KMS-11 (cell line): ENCODE measurements around the gene NEMF.

Experiments
- H2AFZ ChIP-seq: fragments of 200-600 bp; sonication (generic); 2 replicates; pipeline ENCODE4 v1.6.1; 2016; ENCODE audit warnings: antibody characterized with exemption, mixed run types, low read depth
- H3K27ac ChIP-seq: fragments of 200-600 bp; sonication (generic); 2 replicates; pipeline ENCODE4 v1.6.1; 2016; ENCODE audit warnings: mild to moderate bottlenecking, mixed run types
- H3K27me3 ChIP-seq: fragments of 200-600 bp; sonication (generic); 2 replicates; pipeline ENCODE4 v1.6.1; 2017; ENCODE audit warnings: mild to moderate bottlenecking, low read depth, mixed run types, moderate library complexity; ENCODE audit not compliant: insufficient read depth
- H3K36me3 ChIP-seq: fragments of 200-600 bp; sonication (generic); 2 replicates; pipeline ENCODE4 v1.6.1; 2017; ENCODE audit warnings: mild to moderate bottlenecking, mixed run types; ENCODE audit not compliant: insufficient read depth
- H3K4me1 ChIP-seq: fragments of 200-600 bp; sonication (generic); 2 replicates; pipeline ENCODE4 v1.6.1; 2016; ENCODE audit warnings: mild to moderate bottlenecking, low read depth, mixed run types; ENCODE audit not compliant: poor library complexity, severe bottlenecking
- H3K4me2 ChIP-seq: fragments of 200-600 bp; sonication (generic); 2 replicates; pipeline ENCODE4 v1.7.0; 2016; ENCODE audit warnings: mild to moderate bottlenecking, mixed run types
- H3K4me3 ChIP-seq: fragments of 200-600 bp; sonication (generic); IDR thresholded peaks from 2 replicates; pipeline ENCODE4 v1.6.1; 2017; ENCODE audit warnings: low read depth, low read length, mixed read lengths; ENCODE audit not compliant: insufficient read depth
- H3K79me2 ChIP-seq: fragments of 200-600 bp; sonication (generic); 2 replicates; pipeline ENCODE4 v1.6.1; 2016; ENCODE audit warnings: low read depth, mixed run types; ENCODE audit not compliant: insufficient read depth
- H3K9ac ChIP-seq: fragments of 200-600 bp; sonication (generic); 2 replicates; pipeline ENCODE4 v1.6.1; 2016; ENCODE audit warnings: mild to moderate bottlenecking, mixed run types
- H4K20me1 ChIP-seq: fragments of 200-600 bp; sonication (generic); 2 replicates; pipeline ENCODE4 v1.6.1; 2016; ENCODE audit warnings: mild to moderate bottlenecking, mixed run types; ENCODE audit not compliant: insufficient read depth
- TF ChIP-seq, protein P1 (sequence below): fragments of 200-600 bp; sonication (generic); conservative IDR thresholded peaks from 2 replicates; pipeline ENCODE4 v1.6.1; 2017; ENCODE audit warnings: low read depth, mild to moderate bottlenecking, antibody characterized with exemption, low read length, moderate library complexity, mixed read lengths

The NEMF gene

GRCh38 chr14:49733836-49734235 is 118.8 kb downstream of the NEMF start:
- Histone ChIP-seq H3K27ac (no peak overlapping the region), H3K4me3 (no peak overlapping the region), H2AFZ (no peak overlapping the region), H3K4me1 (no peaks in the 10 kb centered on the region), H3K36me3 (no peaks in the 10 kb centered on the region), H3K4me2 (no peak overlapping the region), H3K9ac (no peak overlapping the region), H3K27me3 (no peaks in the 10 kb centered on the region), H3K79me2 (no peaks in the 10 kb centered on the region), H4K20me1 (no peaks in the 10 kb centered on the region)
- TF ChIP-seq, protein P1, sequence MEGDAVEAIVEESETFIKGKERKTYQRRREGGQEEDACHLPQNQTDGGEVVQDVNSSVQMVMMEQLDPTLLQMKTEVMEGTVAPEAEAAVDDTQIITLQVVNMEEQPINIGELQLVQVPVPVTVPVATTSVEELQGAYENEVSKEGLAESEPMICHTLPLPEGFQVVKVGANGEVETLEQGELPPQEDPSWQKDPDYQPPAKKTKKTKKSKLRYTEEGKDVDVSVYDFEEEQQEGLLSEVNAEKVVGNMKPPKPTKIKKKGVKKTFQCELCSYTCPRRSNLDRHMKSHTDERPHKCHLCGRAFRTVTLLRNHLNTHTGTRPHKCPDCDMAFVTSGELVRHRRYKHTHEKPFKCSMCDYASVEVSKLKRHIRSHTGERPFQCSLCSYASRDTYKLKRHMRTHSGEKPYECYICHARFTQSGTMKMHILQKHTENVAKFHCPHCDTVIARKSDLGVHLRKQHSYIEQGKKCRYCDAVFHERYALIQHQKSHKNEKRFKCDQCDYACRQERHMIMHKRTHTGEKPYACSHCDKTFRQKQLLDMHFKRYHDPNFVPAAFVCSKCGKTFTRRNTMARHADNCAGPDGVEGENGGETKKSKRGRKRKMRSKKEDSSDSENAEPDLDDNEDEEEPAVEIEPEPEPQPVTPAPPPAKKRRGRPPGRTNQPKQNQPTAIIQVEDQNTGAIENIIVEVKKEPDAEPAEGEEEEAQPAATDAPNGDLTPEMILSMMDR = no peak

GRCh38 chr14:49732896-49733295 is 119.7 kb downstream of the NEMF start:
- Histone ChIP-seq H3K4me1 (no peaks in the 10 kb centered on the region), H3K9ac (no peak overlapping the region), H2AFZ (no peak overlapping the region), H3K36me3 (no peaks in the 10 kb centered on the region), H3K4me3 (no peak overlapping the region), H4K20me1 (no peaks in the 10 kb centered on the region), H3K79me2 (no peaks in the 10 kb centered on the region), H3K4me2 (no peak overlapping the region), H3K27ac (no peak overlapping the region), H3K27me3 (no peaks in the 10 kb centered on the region)
- TF ChIP-seq, protein P1 = no peak
